NOMO-1 treated with dmso at 0.1 percent for 144 hours (cell line): ENCODE results near the gene HMCN1.

Experiments used
- DNase-seq: peaks from one replicate; lab custom pipeline; 2025; ENCODE audit not compliant: unreplicated experiment; lab: John Stamatoyannopoulos, UW

HMCN1 gene

DNA sequence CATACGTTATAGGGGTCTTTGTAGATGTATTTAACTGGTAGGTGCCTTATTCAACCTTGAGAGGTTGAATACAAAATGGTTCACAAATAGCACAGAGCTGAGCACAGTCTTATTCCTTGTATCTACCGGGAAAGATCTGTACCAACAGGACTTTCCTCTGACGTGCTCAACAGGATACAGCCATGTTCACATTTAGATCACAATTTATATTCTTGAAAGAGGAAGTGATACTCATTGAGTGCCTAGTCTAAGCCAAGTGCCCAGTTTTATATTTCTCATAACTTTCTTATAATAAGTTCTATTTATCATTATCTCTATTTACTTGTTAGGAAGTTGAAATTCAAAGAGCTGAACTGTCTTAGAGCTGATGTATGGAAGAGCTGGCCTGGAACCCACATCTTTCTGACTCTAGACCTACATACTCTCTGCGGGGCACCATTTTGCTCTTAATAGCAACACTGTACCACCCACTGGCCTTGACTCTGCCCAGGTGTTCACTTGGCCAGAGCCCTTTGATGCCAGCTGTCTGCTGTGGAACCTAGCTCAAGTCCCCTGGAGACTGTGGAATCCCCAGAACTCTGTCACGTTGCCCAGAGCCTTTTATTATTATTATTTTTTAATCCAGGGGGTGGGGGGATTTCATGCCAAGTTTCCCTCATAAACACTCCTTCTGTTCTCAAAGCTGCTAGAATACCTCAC is 484.6 kb downstream of the HMCN1 start:
- no peak for DNase-seq

DNA sequence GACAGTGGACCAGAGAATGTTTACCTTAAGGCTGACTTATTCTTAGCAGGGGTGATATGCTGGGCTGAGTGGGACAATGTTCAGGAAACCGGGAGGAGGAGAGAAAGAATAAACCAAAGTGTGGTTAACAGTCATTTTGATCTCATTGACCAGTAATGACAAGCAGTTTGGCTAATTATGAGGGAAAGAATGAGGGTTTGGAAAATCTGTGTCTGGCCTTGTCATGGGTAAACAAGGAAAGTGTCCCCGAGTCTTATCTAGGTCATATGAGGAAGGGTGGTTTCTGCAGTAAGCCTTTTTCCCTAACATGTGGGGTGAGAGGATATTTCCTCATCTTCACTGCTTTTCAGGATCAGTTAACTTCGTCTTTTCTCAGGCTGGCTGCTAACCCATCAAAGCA is 485.9 kb downstream of the HMCN1 start:
- no peak for DNase-seq

DNA sequence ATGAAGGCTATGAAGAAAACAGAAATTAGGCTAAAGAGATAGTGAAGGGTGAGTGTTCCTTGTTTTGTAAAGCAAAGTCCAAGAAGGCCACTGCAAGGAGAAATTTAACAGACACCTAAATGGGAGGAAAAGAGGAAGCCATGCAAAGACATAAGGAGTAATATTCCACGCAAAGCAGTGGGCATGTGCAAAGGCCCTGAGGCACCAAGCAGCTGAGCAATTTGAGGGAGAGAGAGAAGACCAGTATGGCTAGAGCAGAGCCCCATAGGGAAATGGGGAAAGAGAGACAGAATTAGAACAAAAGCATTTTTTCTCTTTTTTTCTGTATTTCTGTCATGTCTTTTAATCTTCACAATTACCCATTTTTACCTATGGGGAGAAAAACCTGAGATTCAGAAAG is 486.7 kb downstream of the HMCN1 start:
- no peak for DNase-seq

DNA sequence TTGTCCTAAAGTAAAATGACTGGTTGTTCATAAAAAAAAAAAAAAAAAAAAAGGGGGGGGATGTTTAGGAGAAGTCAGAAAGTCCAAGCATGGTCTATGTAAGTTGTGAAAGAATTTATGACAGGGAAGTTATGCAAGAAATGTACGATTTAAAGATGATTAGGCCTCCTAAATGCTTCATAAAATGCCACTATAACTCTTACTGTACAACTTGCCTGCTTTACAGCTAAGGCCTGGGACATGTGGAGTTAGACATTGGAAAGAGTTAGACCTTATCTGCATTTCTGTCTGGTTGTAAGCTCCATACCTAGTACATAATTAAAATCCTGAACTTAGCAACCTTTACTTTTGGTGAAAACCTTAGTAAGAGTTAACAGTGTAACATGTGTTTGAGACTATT is 490.9 kb downstream of the HMCN1 start:
- DNase-seq, result peak; percentile 59

DNA sequence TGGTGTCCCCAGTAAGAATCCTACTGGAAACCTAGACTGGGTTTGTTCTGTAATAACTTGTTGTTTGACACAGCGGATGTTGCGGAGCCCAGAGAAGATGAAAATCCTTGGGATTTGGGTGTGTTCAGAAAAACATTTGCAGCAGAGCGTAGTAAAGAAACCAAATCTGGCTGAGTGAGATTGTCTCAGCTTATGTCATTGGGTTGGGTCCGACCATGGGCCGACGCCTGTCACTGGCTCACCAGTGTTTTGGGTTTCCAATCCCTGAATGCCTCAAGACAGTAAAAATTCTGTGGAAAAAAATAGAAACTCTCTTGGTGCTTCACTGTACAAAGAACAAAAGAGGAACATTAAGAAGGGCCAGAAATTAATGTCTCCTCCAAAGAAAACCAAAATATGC is 494.6 kb downstream of the HMCN1 start:
- DNase-seq, result no peak

DNA sequence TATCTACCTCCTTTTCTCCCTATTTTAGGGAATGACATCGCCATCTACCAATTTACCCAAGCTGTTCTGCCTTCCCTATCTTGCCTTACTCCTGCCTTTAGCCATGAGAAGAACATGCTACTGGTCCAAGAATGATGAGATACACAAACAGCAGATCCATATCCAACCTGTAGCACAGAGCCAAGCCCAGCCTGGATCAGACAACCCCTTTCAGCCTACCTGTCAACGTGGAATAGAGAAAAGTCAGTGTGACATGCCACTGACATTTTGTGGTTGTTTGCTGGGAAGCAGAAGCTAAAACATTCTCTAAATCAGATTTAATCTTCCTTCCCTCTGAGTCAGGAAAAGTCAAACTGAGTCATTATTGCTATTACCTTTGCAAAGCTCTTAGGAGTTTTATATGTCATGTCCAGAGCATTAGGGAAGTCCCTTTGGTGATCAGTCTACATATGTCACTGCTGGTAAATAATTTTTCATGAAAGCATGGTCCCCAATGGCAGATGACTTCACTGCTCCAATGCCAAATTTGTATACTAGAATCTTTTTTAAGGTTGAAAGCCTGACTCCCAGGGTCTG is 497.8 kb downstream of the HMCN1 start:
- DNase-seq, result no peak

DNA sequence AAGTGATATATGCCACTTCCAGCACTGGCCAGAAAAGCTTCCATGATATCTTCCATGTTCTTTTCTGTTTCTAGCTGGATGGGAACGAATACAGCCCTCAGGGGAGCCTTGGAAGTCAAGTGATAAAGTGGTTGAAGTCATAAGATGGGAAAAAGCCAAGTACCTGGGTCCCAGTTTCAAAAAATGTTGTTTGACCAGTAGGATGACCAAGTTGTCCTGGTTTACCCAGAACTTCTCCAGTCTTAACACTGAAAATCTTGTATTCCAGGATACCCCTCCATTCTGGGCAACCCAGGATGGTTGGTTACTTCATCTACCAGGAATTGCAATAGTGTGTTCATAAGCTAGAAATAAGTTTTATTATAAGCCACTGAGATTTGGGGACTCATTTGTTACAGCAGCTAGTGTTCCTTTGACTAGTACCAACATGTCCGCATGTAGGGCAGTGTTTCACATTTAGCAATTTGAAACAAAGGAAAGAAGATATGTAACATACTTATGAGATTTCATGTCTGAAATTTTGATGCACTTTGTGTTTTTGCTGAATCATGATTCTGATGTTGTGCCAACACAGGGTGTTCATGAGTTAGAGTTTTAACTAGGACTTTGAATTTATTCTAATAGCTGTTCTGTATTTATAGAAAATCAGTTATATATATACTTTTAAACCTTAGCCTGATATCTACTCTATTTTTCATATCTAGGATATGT is 500.9 kb downstream of the HMCN1 start:
- no peak for DNase-seq

DNA sequence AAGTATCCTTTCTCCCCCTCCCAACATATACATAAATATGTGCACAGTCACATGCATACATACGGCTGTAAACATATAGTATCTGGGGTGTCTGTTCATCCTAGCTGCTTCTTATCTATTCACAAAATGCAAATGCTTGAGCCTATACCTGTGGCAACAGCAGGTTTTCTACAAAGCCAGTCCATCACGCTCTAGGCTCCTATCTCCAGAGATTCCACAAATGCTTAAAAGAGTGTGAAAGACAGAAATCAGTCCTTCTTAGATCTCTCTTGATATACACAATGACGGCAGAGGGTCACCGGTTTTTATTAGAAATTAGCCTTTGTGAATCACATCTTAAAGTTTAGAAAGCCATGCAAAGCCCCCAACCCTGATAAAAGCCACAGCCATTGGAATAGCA is 501.5 kb downstream of the HMCN1 start:
- no peak for DNase-seq

DNA sequence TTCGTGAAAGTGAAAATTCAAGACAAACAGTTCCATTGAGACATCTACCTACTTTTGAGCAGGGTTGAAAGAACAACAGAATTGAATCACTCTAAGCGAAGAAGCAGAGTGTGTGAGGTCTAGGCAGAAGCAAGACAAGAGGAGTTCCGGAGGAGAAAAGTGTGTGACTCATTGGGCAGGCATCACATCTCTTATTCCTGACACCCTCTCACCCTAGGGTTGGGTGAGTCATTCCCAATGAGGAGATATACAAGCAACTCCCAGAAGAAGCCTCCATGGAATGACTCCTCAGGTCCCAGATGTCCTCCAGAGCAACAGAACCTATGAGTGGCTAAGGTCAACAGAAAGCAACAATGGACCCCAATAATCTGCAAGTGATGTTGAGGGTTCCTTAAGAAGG is 502.7 kb downstream of the HMCN1 start:
- no peak for DNase-seq

DNA sequence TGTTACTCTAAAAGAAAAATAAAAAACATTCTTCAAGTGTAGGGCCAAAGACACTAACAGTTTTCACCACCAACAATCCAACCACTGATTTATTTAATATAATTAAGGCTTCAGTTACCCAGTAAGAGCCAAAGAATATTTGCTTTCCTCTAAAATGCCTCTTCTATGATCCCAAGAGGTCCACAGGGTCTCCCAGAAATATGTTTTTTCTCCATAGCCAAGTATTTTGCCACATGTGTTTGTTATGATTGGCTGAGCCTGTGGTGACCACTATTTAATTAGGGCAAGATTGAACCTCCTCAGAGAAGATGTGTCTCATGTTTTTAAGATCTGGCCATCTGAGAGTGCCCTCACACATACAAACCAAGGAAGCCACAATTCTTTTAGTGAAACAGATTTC is 505.0 kb downstream of the HMCN1 start:
- no peak for DNase-seq

DNA sequence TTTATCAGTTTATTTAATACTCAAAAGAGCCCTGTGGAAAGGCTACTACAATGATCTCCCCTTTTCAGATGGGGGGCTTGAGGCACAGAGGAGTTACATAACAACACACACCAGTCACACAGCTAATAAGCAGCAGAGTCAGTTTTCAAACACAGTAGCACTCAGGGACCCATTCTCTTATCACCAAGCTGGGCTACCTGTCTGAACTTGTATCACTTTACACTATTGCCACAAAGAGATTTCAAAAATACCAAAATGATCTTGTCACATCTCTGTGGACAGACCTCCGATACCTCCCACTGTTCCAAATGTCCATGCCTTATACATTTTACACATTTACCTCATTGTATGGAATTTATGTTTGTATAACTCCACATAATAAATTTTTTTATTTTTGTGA is 506.2 kb downstream of the HMCN1 start:
- DNase-seq, result no peak
